ENCODE results near the gene SLC22A12. TPM values are rescaled to one million over a fixed set of nuclear protein-coding genes. Genes with fewer than 3 reads are reported as not detected.

SLC22A12 gene
- total RNA-seq, 2 donors from 2014 or later, result not detected

DNA sequence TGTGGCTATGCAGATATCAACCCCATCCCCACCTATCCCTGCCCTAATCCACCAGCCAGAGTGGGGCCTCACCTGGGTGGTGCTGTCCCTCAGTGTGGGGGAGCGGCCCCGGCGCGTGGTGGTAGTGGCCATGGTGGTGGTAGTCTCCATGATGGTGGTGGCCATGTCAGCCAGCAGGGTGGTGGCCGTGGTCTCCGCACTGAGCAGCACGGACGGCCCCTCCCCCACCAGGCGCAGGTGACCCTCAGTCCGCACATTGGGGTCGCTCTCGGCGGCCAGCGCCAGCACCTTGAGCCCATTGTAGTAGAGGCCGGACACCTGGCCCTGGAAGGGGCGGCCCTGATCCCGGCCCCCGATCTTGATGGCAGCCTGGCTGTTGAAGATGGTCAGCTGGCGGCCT, 31.7 kb downstream of the SLC22A12 start:
- no peak overlapping the region for H3K4me3 ChIP-seq
- ATAC-seq (ENCODE audit: insufficient number of reproducible peaks, low FRiP score, low read depth), result no peak
- no peak for DNase-seq (ENCODE audit: low spot score)
- H3K36me3 ChIP-seq, result peaks cover 18% of the 10 kb centered on the region
- H3K4me1 ChIP-seq (ENCODE audit: control insufficient read depth in 1 of 2, low read depth in 2 of 2), result no peaks in the 10 kb centered on the region
- no peaks in the 10 kb centered on the region for H3K9me3 ChIP-seq
- no peak for TF ChIP-seq CTCF (IDR thresholded peaks at IDR 0.05)
- H3K27ac ChIP-seq, result no peak overlapping the region
- H3K27me3 ChIP-seq (replicated peaks; ENCODE audit: insufficient read depth), result no peaks in the 10 kb centered on the region

GRCh38 chr11:64624883-64625481, 34.0 kb downstream of the SLC22A12 start:
- H3K27me3 ChIP-seq (replicated peaks; ENCODE audit: insufficient read depth), result no peaks in the 10 kb centered on the region
- H3K4me1 ChIP-seq (ENCODE audit: control insufficient read depth in 1 of 2, low read depth in 2 of 2), result no peaks in the 10 kb centered on the region
- H3K4me3 ChIP-seq, result no peak overlapping the region
- ATAC-seq (ENCODE audit: insufficient number of reproducible peaks, low FRiP score, low read depth) (no peak), DNase-seq (ENCODE audit: low spot score) (no peak)
- no peak for TF ChIP-seq CTCF (IDR thresholded peaks at IDR 0.05)
- no peak overlapping the region for H3K27ac ChIP-seq
- no peaks in the 10 kb centered on the region for H3K9me3 ChIP-seq
- peaks cover 27% of the 10 kb centered on the region for H3K36me3 ChIP-seq

- ATAC-seq (ENCODE audit: insufficient number of reproducible peaks, low FRiP score, low read depth) (no peak), DNase-seq (ENCODE audit: low spot score) (no peak)
- H3K27me3 ChIP-seq (replicated peaks; ENCODE audit: insufficient read depth), result no peaks in the 10 kb centered on the region
- no peak for TF ChIP-seq CTCF (IDR thresholded peaks at IDR 0.05)
- peaks cover 31% of the 10 kb centered on the region for H3K36me3 ChIP-seq
- no peaks in the 10 kb centered on the region for H3K4me1 ChIP-seq (ENCODE audit: control insufficient read depth in 1 of 2, low read depth in 2 of 2)
- H3K4me3 ChIP-seq, result no peak overlapping the region
- H3K27ac ChIP-seq, result no peak overlapping the region
- no peaks in the 10 kb centered on the region for H3K9me3 ChIP-seq
Measured at GRCh38 chr11:64626637-64627036, 35.6 kb downstream of the SLC22A12 start.

DNA sequence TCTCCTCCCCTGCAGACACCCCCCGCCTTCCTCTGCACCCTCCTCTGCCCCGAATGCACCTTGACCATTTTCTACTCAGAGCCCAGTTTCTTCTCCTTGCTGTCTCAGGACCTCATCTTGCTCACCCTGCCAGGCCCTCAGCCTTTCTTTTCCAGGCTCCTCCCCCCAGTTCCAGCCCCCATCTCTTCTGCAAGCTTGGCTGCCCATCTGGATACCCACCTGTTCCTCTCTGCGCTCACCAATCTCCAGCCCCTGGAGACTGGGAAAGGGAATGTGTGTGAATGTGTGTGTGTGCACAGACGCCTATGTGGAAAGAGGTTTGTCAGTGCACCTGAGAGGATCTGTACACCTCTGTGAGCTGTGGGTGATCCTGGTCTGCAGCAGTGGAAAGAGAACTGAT, 36.4 kb downstream of the SLC22A12 start:
- Histone ChIP-seq H3K27ac (no peak overlapping the region), H3K36me3 (peaks cover 34% of the 10 kb centered on the region), H3K27me3 (replicated peaks; ENCODE audit: insufficient read depth) (no peaks in the 10 kb centered on the region), H3K4me1 (ENCODE audit: control insufficient read depth in 1 of 2, low read depth in 2 of 2) (no peaks in the 10 kb centered on the region), H3K9me3 (no peaks in the 10 kb centered on the region), H3K4me3 (no peak overlapping the region)
- DNase-seq (ENCODE audit: low spot score) (no peak), ATAC-seq (ENCODE audit: insufficient number of reproducible peaks, low FRiP score, low read depth) (no peak)
- TF ChIP-seq CTCF (IDR thresholded peaks at IDR 0.05), result no peak

DNA sequence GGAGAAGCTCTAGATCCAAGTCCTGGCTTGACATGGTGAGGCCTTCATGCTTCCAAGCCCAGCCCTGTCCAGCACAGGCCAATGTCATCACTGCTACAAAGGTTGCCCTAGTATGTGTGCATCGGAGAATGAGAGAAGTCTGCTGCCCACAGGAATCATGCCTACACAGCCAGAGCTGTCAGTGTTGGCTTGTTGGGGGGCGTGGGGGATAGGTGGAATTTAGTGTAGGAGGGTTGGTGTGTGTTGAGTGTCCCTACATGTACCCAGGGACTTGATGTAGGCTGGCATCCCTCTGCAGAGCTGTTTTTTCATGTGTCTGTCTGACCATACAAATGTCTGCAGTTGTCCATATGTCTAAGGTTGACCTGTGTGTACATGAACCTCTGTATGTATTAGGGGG, 37.6 kb downstream of the SLC22A12 start:
- DNase-seq (ENCODE audit: low spot score) (no peak), ATAC-seq (ENCODE audit: insufficient number of reproducible peaks, low FRiP score, low read depth) (no peak)
- Histone ChIP-seq H3K4me1 (ENCODE audit: control insufficient read depth in 1 of 2, low read depth in 2 of 2) (no peaks in the 10 kb centered on the region), H3K27ac (no peak overlapping the region), H3K27me3 (replicated peaks; ENCODE audit: insufficient read depth) (no peaks in the 10 kb centered on the region), H3K4me3 (no peak overlapping the region), H3K9me3 (no peaks in the 10 kb centered on the region), H3K36me3 (peaks cover 39% of the 10 kb centered on the region)
- TF ChIP-seq CTCF (IDR thresholded peaks at IDR 0.05), result no peak

Data from thoracic aorta (tissue), 2 donors.